KMS-11 (cell line): Measurements from ENCODE around the gene MARF1.

Experiments
- H2AFZ ChIP-seq: fragments of 200-600 bp; sonication (generic); 2 replicates; pipeline ENCODE4 v1.6.1; 2016; ENCODE audit warnings: antibody characterized with exemption, mixed run types, low read depth
- H3K27ac ChIP-seq: fragments of 200-600 bp; sonication (generic); 2 replicates; pipeline ENCODE4 v1.6.1; 2016; ENCODE audit warnings: mild to moderate bottlenecking, mixed run types
- H3K27me3 ChIP-seq: fragments of 200-600 bp; sonication (generic); 2 replicates; pipeline ENCODE4 v1.6.1; 2017; ENCODE audit warnings: mild to moderate bottlenecking, low read depth, mixed run types, moderate library complexity; ENCODE audit not compliant: insufficient read depth
- H3K36me3 ChIP-seq: fragments of 200-600 bp; sonication (generic); 2 replicates; pipeline ENCODE4 v1.6.1; 2017; ENCODE audit warnings: mild to moderate bottlenecking, mixed run types; ENCODE audit not compliant: insufficient read depth
- H3K4me1 ChIP-seq: fragments of 200-600 bp; sonication (generic); 2 replicates; pipeline ENCODE4 v1.6.1; 2016; ENCODE audit warnings: mild to moderate bottlenecking, low read depth, mixed run types; ENCODE audit not compliant: poor library complexity, severe bottlenecking
- H3K4me2 ChIP-seq: fragments of 200-600 bp; sonication (generic); 2 replicates; pipeline ENCODE4 v1.7.0; 2016; ENCODE audit warnings: mild to moderate bottlenecking, mixed run types
- H3K4me3 ChIP-seq: fragments of 200-600 bp; sonication (generic); IDR thresholded peaks from 2 replicates; pipeline ENCODE4 v1.6.1; 2017; ENCODE audit warnings: low read depth, low read length, mixed read lengths; ENCODE audit not compliant: insufficient read depth
- H3K79me2 ChIP-seq: fragments of 200-600 bp; sonication (generic); 2 replicates; pipeline ENCODE4 v1.6.1; 2016; ENCODE audit warnings: low read depth, mixed run types; ENCODE audit not compliant: insufficient read depth
- H3K9ac ChIP-seq: fragments of 200-600 bp; sonication (generic); 2 replicates; pipeline ENCODE4 v1.6.1; 2016; ENCODE audit warnings: mild to moderate bottlenecking, mixed run types
- H4K20me1 ChIP-seq: fragments of 200-600 bp; sonication (generic); 2 replicates; pipeline ENCODE4 v1.6.1; 2016; ENCODE audit warnings: mild to moderate bottlenecking, mixed run types; ENCODE audit not compliant: insufficient read depth
- CTCF ChIP-seq: fragments of 200-600 bp; sonication (generic); conservative IDR thresholded peaks from 2 replicates; pipeline ENCODE4 v1.6.1; 2017; ENCODE audit warnings: low read depth, mild to moderate bottlenecking, antibody characterized with exemption, low read length, moderate library complexity, mixed read lengths

Gene MARF1

GRCh38 chr16:15636392-15636873 lies 6.5 kb downstream of the MARF1 start:
- no peak overlapping the region for H2AFZ ChIP-seq
- peaks cover 19% of the 10 kb centered on the region for H3K4me1 ChIP-seq
- no peak for TF ChIP-seq CTCF
- H3K79me2 ChIP-seq = peaks cover 9% of the 10 kb centered on the region; the same call in 1 of the 2 replicates
- peak overlapping the region; percentile 15; the same call in 1 of the 2 replicates for H3K27ac ChIP-seq
- H3K36me3 ChIP-seq = no peaks in the 10 kb centered on the region; the same call in 1 of the 2 replicates
- no peak overlapping the region for H3K4me3 ChIP-seq
- H3K27me3 ChIP-seq = no peaks in the 10 kb centered on the region
- no peak overlapping the region for H3K4me2 ChIP-seq
- no peak overlapping the region for H3K9ac ChIP-seq
- no peaks in the 10 kb centered on the region for H4K20me1 ChIP-seq

GRCh38 chr16:15635926-15636325 lies 7.0 kb downstream of the MARF1 start:
- H3K36me3 ChIP-seq = no peaks in the 10 kb centered on the region; the same call in 1 of the 2 replicates
- H3K27ac ChIP-seq = no peak overlapping the region
- H3K9ac ChIP-seq = no peak overlapping the region
- TF ChIP-seq CTCF = no peak
- H3K4me2 ChIP-seq = no peak overlapping the region
- H3K27me3 ChIP-seq = no peaks in the 10 kb centered on the region
- peaks cover 3% of the 10 kb centered on the region; the same call in 1 of the 2 replicates for H3K79me2 ChIP-seq
- peaks cover 14% of the 10 kb centered on the region for H3K4me1 ChIP-seq
- no peaks in the 10 kb centered on the region for H4K20me1 ChIP-seq
- no peak overlapping the region for H3K4me3 ChIP-seq
- H2AFZ ChIP-seq = no peak overlapping the region

- Histone ChIP-seq H3K36me3 (no peaks in the 10 kb centered on the region; the same call in 1 of the 2 replicates), H3K79me2 (no peaks in the 10 kb centered on the region), H3K9ac (no peak overlapping the region), H3K27me3 (no peaks in the 10 kb centered on the region), H3K4me1 (peaks cover 7% of the 10 kb centered on the region), H3K4me2 (no peak overlapping the region), H2AFZ (no peak overlapping the region), H4K20me1 (no peaks in the 10 kb centered on the region), H3K4me3 (no peak overlapping the region), H3K27ac (no peak overlapping the region)
- no peak for TF ChIP-seq CTCF
Measured at GRCh38 chr16:15631730-15632409, 11.1 kb downstream of the MARF1 start.

- no peak overlapping the region for H3K27ac ChIP-seq
- no peak overlapping the region for H3K9ac ChIP-seq
- H3K36me3 ChIP-seq = no peaks in the 10 kb centered on the region; the same call in 1 of the 2 replicates
Measured at GRCh38 chr16:15621889-15622288, 21.1 kb downstream of the MARF1 start.

More at GRCh38 chr16:15621889-15622288, 21.1 kb downstream of the MARF1 start:
- Histone ChIP-seq H4K20me1 (no peaks in the 10 kb centered on the region), H3K79me2 (no peaks in the 10 kb centered on the region), H3K4me2 (no peak overlapping the region), H3K4me3 (no peak overlapping the region), H2AFZ (no peak overlapping the region), H3K27me3 (no peaks in the 10 kb centered on the region), H3K4me1 (no peaks in the 10 kb centered on the region)
- no peak for TF ChIP-seq CTCF
